BJ (cell line): Measurements from ENCODE around the gene EBLN2. TPM values are rescaled to one million over a fixed set of nuclear protein-coding genes. Genes with fewer than 3 reads are reported as not detected.
A peak's percentile ranks its signal among the peaks of the same experiment; 100 is the strongest.

Source experiments
- CTCF ChIA-PET: fragments of 350-600 bp; formaldehyde crosslinking; extraction: SDS; loops from one replicate; lab custom pipeline; 2021; ENCODE audit warnings: antibody characterized with exemption, inconsistent platforms; lab: Yijun Ruan, JAX
- POLR2A ChIA-PET: fragments of 300-600 bp; sonication (Branson Sonifier 250); formaldehyde crosslinking; extraction: SDS; loops from one replicate; lab custom pipeline; 2021; ENCODE audit warnings: antibody characterized with exemption; lab: Charles Lee
- DNase-seq: peaks from one replicate; pipeline ENCODE4 v3.0.0-alpha.2; 2011; ENCODE audit warnings: low read depth
- H3K27me3 ChIP-seq: 2 replicates; pipeline ENCODE4 v1.6.0; 2011; ENCODE audit warnings: low read length; ENCODE audit not compliant: control insufficient read depth, insufficient read depth
- H3K36me3 ChIP-seq: 2 replicates; pipeline ENCODE4 v1.5.1; 2011; ENCODE audit warnings: low read length; ENCODE audit not compliant: control insufficient read depth, insufficient read depth
- H3K4me3 ChIP-seq: 2 replicates; pipeline ENCODE4 v1.5.1; 2011; ENCODE audit warnings: low read depth, mild to moderate bottlenecking, control low read depth, low read length
- polyA plus RNA-seq: library from polyadenylated mRNA; depleted of rRNA; stranded (reverse); fragments of >200 nt; gene quantifications from 2 replicates; pipeline ENCODE4 v1.2.3, GENCODE V29; 2011
- TF ChIP-seq, protein P1 (sequence below): IDR thresholded peaks from 2 replicates; pipeline ENCODE4 v1.5.1; 2011; ENCODE audit warnings: low read depth, mild to moderate bottlenecking, control low read depth, inconsistent platforms, low read length, moderate library complexity; ENCODE audit not compliant: insufficient read depth

The EBLN2 gene
- polyA plus RNA-seq, 1 experiment = 1.0 TPM

GRCh38 chr3:73026111-73026759 is 35.2 kb upstream of the EBLN2 start:
- ChIA-PET CTCF (no interaction called here), POLR2A (no interaction called here)
- H3K36me3 ChIP-seq = no peaks in the 10 kb centered on the region; the same call in 1 of the 2 replicates

DNA sequence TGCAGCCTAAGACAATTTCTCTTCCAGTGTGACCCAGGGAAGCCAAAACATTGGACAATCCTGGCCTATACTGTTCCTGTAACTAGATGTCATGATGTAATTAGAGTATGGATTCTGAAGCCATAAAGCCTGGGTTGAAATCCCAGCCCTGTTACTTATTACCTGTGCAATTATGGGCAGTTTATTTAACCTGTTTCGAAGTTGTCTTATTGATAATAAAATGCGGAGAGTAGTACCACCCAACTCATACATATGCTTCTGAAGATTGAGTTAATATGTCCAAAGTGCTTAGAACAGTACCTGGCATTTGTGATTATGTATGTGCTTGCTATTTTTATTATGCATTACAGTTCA is 34.7 kb upstream of the EBLN2 start:
- no peaks in the 10 kb centered on the region; the same call in 1 of the 2 replicates for H3K36me3 ChIP-seq
- TF ChIP-seq, protein P1, sequence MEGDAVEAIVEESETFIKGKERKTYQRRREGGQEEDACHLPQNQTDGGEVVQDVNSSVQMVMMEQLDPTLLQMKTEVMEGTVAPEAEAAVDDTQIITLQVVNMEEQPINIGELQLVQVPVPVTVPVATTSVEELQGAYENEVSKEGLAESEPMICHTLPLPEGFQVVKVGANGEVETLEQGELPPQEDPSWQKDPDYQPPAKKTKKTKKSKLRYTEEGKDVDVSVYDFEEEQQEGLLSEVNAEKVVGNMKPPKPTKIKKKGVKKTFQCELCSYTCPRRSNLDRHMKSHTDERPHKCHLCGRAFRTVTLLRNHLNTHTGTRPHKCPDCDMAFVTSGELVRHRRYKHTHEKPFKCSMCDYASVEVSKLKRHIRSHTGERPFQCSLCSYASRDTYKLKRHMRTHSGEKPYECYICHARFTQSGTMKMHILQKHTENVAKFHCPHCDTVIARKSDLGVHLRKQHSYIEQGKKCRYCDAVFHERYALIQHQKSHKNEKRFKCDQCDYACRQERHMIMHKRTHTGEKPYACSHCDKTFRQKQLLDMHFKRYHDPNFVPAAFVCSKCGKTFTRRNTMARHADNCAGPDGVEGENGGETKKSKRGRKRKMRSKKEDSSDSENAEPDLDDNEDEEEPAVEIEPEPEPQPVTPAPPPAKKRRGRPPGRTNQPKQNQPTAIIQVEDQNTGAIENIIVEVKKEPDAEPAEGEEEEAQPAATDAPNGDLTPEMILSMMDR = no peak
- POLR2A ChIA-PET = no interaction called here
- CTCF ChIA-PET = no interaction called here
- no peak for DNase-seq
- H3K27me3 ChIP-seq = no peaks in the 10 kb centered on the region
- H3K4me3 ChIP-seq = no peak overlapping the region

More at GRCh38 chr3:73026111-73026759, 35.2 kb upstream of the EBLN2 start:
- no peaks in the 10 kb centered on the region for H3K27me3 ChIP-seq
- no peak overlapping the region for H3K4me3 ChIP-seq
- no peak for DNase-seq
- TF ChIP-seq, protein P1 = no peak

- TF ChIP-seq, protein P1 = no peak
- Histone ChIP-seq H3K4me3 (no peak overlapping the region), H3K27me3 (no peaks in the 10 kb centered on the region), H3K36me3 (no peaks in the 10 kb centered on the region; the same call in 1 of the 2 replicates)
- no peak for DNase-seq
- CTCF ChIA-PET = interaction anchor here (0.7 to 1.0 kb wide), 3 partner anchors 16 to 139 kb away, joined by 3 read pairs; no protein-coding TSS in a partner anchor
- POLR2A ChIA-PET = no interaction called here
These were observed 32.7 kb upstream of the EBLN2 start for GRCh38 chr3:73028803-73029202.

- TF ChIP-seq, protein P1 = no peak
- H3K36me3 ChIP-seq = no peaks in the 10 kb centered on the region; the same call in 1 of the 2 replicates
- DNase-seq = peak; percentile 63
- ChIA-PET POLR2A (no interaction called here), CTCF (interaction anchor here (0.7 kb wide), 1 partner anchor 137 kb away, joined by 3 read pairs; no protein-coding TSS in a partner anchor)
- H3K27me3 ChIP-seq = no peaks in the 10 kb centered on the region
- no peak overlapping the region for H3K4me3 ChIP-seq
These were observed 32.1 kb upstream of the EBLN2 start for GRCh38 chr3:73029321-73029796.

GRCh38 chr3:73030073-73030597 is 31.3 kb upstream of the EBLN2 start:
- TF ChIP-seq, protein P1 = no peak
- CTCF ChIA-PET = no interaction called here
- Histone ChIP-seq H3K27me3 (no peaks in the 10 kb centered on the region), H3K4me3 (no peak overlapping the region), H3K36me3 (no peaks in the 10 kb centered on the region; the same call in 1 of the 2 replicates)
- POLR2A ChIA-PET = no interaction called here
- DNase-seq = no peak
